CD4-positive, alpha-beta T cell (primary cell): Measurements from ENCODE around the gene PSMC3. TPM values are rescaled to one million over a fixed set of nuclear protein-coding genes. Genes with fewer than 3 reads are reported as not detected.

Source experiments
- ATAC-seq: fragments of 200-7000 bp; cut with Tn5 transposase; one replicate; pipeline ENCODE4 v1.10.0; 2022; ENCODE audit warnings: mild to moderate bottlenecking; ENCODE audit not compliant: poor library complexity
- CTCF ChIA-PET: fragments of 350-600 bp; sonication (Branson Sonifier 250); formaldehyde crosslinking; loops from one replicate; lab custom pipeline; 2021; ENCODE audit warnings: antibody characterized with exemption, inconsistent platforms; lab: Charles Lee
- POLR2A ChIA-PET: fragments of 350-600 bp; sonication (Branson Sonifier 250); formaldehyde crosslinking; loops from one replicate; lab custom pipeline; 2021; ENCODE audit warnings: antibody characterized with exemption, inconsistent platforms; lab: Charles Lee
- DNase-seq, 14 experiments: peaks; one replicate each; pipeline ENCODE4 v3.0.0-alpha.2; 2013 to 2020; ENCODE audit warnings: mixed read lengths in 2 of 14
- H3K27ac ChIP-seq, 2 donors: one replicate each; pipeline versions ENCODE4 v1.5.1 to v1.7.0; 2013; ENCODE audit warnings: low read length in 2 of 2, low read depth in 1 of 2, mild to moderate bottlenecking in 1 of 2
- H3K27me3 ChIP-seq, 2 experiments: 1 replicate in 1 of 2; 2 replicates in 1 of 2; pipeline versions ENCODE4 v1.6.1 to v1.7.0; 2013; ENCODE audit warnings: low read length in 2 of 2, control low read depth in 1 of 2, mild to moderate bottlenecking in 1 of 2, moderate library complexity in 1 of 2; ENCODE audit not compliant: insufficient read depth in 2 of 2, control insufficient read depth in 1 of 2
- H3K36me3 ChIP-seq: one replicate; pipeline ENCODE4 v1.6.1; 2013; ENCODE audit warnings: low read length, control low read depth; ENCODE audit not compliant: insufficient read depth
- H3K4me1 ChIP-seq: one replicate; pipeline ENCODE4 v1.6.1; 2013; ENCODE audit warnings: low read length, control low read depth; ENCODE audit not compliant: insufficient read depth
- H3K4me3 ChIP-seq: one replicate; pipeline ENCODE4 v1.5.1; 2013; ENCODE audit warnings: mild to moderate bottlenecking, low read length, moderate library complexity
- H3K9me3 ChIP-seq, 2 experiments: 1 replicate in 1 of 2; 2 replicates in 1 of 2; pipeline versions ENCODE4 v1.6.1 to v1.7.0; 2013; ENCODE audit warnings: low read length in 2 of 2, mild to moderate bottlenecking in 2 of 2, control low read depth in 1 of 2, moderate library complexity in 1 of 2; ENCODE audit not compliant: control insufficient read depth in 1 of 2, insufficient read depth in 1 of 2
- H3K27ac Mint-ChIP-seq: one replicate; pipeline ENCODE4 v1.8.0; 2020; ENCODE audit warnings: mixed read lengths
- H3K27me3 Mint-ChIP-seq: one replicate; pipeline ENCODE4 v1.8.0; 2021; ENCODE audit warnings: mixed read lengths
- H3K36me3 Mint-ChIP-seq: one replicate; pipeline ENCODE4 v1.8.0; 2021; ENCODE audit warnings: low read depth, mixed read lengths
- H3K4me1 Mint-ChIP-seq: one replicate; pipeline ENCODE4 v1.8.0; 2021; ENCODE audit warnings: low read depth, mixed read lengths
- H3K4me3 Mint-ChIP-seq: one replicate; pipeline ENCODE4 v1.8.0; 2020; ENCODE audit warnings: mild to moderate bottlenecking, mixed read lengths
- H3K9me3 Mint-ChIP-seq: one replicate; pipeline ENCODE4 v1.8.0; 2020; ENCODE audit warnings: mixed read lengths
- intact Hi-C, 2 experiments: fragments of 100-400 bp; cut with DNase I in 1 of 2; cut with micrococcal nuclease in 1 of 2; formaldehyde crosslinking; loops; one replicate each; pipeline versions ENCODE4 v1.15.1 to v1.9.0; 2023 to 2025; cut with DNase I, micrococcal nuclease
- total RNA-seq, 174 experiments: library from RNA in 2 of 174; stranded (reverse) in 2 of 174; gene quantifications; one replicate each; pipeline ENCODE4 v1.2.3 and lab custom pipeline; 2021 to 2026
- TF ChIP-seq, protein P1 (sequence below): fragments of 200-600 bp; IDR thresholded peaks from one replicate; pipeline ENCODE4 v1.8.0; 2022; ENCODE audit warnings: antibody characterized with exemption, mild to moderate bottlenecking

The PSMC3 gene
- total RNA-seq, 2 experiments from 2014 or later: 51.3 to 59.5 TPM

DNA sequence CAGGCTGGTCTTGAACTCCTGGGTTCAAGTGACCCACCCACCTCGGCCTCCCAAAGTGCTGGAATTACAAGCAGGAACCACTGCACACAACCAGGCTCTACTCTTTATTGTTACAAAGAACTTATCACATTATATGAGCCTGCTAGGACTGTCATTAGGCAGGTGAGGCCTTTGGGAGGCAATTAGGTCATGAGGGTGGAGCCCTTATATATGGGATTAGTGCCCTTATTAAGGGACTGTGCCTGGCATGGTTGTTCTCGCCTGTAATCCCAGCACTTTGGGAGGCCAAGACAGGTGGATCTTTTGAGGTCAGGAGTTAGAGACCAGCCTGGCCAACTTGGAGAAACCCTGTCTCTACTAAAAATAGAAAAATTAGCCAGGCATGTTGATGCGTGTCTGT, 10.5 kb upstream of the PSMC3 start:
- Histone ChIP-seq H3K4me3 (no peak overlapping the region), H3K4me1 (no peaks in the 10 kb centered on the region), H3K27me3 (no peaks in the 10 kb centered on the region), H3K9me3 (peaks cover 0 to 10% of the 10 kb centered on the region in 2 experiments), H3K36me3 (no peaks in the 10 kb centered on the region), H3K27ac (no peak overlapping the region)
- no peaks in the 10 kb centered on the region for H3K9me3 Mint-ChIP-seq
- ChIA-PET CTCF (no interaction called here), POLR2A (no interaction called here)
- no peak for ATAC-seq
- H3K27ac Mint-ChIP-seq: no peak overlapping the region
- intact Hi-C loops: no loop called here
- TF ChIP-seq, protein P1, sequence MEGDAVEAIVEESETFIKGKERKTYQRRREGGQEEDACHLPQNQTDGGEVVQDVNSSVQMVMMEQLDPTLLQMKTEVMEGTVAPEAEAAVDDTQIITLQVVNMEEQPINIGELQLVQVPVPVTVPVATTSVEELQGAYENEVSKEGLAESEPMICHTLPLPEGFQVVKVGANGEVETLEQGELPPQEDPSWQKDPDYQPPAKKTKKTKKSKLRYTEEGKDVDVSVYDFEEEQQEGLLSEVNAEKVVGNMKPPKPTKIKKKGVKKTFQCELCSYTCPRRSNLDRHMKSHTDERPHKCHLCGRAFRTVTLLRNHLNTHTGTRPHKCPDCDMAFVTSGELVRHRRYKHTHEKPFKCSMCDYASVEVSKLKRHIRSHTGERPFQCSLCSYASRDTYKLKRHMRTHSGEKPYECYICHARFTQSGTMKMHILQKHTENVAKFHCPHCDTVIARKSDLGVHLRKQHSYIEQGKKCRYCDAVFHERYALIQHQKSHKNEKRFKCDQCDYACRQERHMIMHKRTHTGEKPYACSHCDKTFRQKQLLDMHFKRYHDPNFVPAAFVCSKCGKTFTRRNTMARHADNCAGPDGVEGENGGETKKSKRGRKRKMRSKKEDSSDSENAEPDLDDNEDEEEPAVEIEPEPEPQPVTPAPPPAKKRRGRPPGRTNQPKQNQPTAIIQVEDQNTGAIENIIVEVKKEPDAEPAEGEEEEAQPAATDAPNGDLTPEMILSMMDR: no peak
- no peaks in the 10 kb centered on the region for H3K36me3 Mint-ChIP-seq
- no peaks in the 10 kb centered on the region for H3K27me3 Mint-ChIP-seq
- no peak overlapping the region for H3K4me3 Mint-ChIP-seq
- no peaks in the 10 kb centered on the region for H3K4me1 Mint-ChIP-seq
- DNase-seq: no peak

DNA sequence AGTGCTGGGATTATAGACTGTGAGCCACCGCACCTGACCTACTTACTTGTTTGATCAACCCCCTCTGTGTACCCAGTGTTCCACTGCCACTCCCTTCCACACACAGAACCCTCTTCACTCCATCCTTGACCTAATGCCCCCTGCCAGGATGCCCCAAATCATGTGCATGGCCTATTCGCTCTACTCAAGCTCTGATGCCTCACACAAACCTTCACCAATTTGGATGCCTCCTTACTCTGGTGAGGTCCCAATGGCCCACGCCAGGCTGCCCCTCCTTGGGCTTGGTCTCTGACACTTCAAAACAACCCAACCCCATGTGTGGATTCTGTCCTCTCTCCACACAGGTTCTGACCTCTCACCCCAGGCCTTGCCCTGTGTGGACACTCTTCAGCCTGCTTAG, 9.4 kb upstream of the PSMC3 start:
- H3K9me3 ChIP-seq: peaks cover 0 to 10% of the 10 kb centered on the region in 2 experiments
- Mint-ChIP-seq H3K4me1 (no peaks in the 10 kb centered on the region), H3K27ac (no peak overlapping the region), H3K4me3 (no peak overlapping the region), H3K36me3 (no peaks in the 10 kb centered on the region), H3K9me3 (no peaks in the 10 kb centered on the region), H3K27me3 (no peaks in the 10 kb centered on the region)
- intact Hi-C loops: no loop called here
- no peak overlapping the region for H3K4me3 ChIP-seq
- DNase-seq (no peak), ATAC-seq (no peak)
- CTCF ChIA-PET: no interaction called here
- no peaks in the 10 kb centered on the region for H3K4me1 ChIP-seq
- no peaks in the 10 kb centered on the region for H3K27me3 ChIP-seq
- POLR2A ChIA-PET: no interaction called here
- no peaks in the 10 kb centered on the region for H3K36me3 ChIP-seq
- no peak overlapping the region for H3K27ac ChIP-seq
- TF ChIP-seq, protein P1: no peak

DNA sequence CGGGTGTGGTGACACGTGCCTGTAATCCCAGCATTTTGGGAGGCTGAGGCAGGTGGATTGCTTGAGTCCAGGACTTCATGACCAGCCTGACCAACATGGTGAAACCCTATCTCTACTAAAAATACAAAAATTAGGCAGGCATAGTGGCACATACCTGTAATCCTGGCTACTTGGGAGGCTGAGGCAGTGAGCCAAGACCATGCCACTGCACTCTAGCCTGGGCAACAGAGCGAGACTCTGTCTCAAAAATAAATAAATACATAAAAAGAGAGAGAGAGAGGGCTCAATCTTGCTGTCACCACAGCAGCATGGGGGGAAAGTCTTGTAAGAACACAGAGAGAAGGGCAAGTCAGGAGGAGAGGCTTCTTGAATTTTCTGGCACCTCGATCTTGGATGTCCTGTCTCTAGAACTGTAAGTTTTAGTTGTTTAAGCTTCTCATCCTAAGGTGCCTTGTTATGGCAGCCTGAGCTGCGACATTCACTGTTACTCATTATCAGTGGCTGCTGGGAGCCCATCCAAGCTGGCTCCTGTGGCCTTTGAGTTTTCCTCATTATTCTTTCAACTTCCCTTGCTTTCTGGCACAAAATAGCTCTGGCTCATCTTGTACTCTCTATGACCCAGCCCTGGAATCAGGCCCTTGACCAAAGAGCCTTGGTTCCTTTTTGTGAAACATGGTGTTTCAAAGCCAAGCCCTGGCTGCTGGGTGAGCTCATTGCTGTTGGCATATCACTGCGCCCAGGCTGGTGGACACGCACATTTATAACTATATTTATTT, 8.0 kb upstream of the PSMC3 start:
- H3K4me3 Mint-ChIP-seq: no peak overlapping the region
- ATAC-seq: no peak

More for the DNA sequence above, 8.0 kb upstream of the PSMC3 start:
- Histone ChIP-seq H3K9me3 (peaks cover 0 to 10% of the 10 kb centered on the region in 2 experiments), H3K27me3 (no peaks in the 10 kb centered on the region), H3K27ac (no peak overlapping the region), H3K4me1 (no peaks in the 10 kb centered on the region), H3K4me3 (no peak overlapping the region), H3K36me3 (no peaks in the 10 kb centered on the region)
- CTCF ChIA-PET: no interaction called here
- no peak for DNase-seq
- Mint-ChIP-seq H3K4me1 (no peaks in the 10 kb centered on the region), H3K27me3 (no peaks in the 10 kb centered on the region), H3K9me3 (no peaks in the 10 kb centered on the region), H3K36me3 (no peaks in the 10 kb centered on the region), H3K27ac (no peak overlapping the region)
- POLR2A ChIA-PET: interaction anchor here (0.6 kb wide), 1 partner anchor 133 kb away, joined by 4 read pairs; no protein-coding TSS in a partner anchor
- TF ChIP-seq, protein P1: no peak
- intact Hi-C loops: no loop called here
